ENCODE results near the gene TFIP11.
"Not testable (repeated sequence)": the region's sequence is repeated elsewhere in the genome, so short reads cannot be mapped to it uniquely, and the experiment has no call there.

The TFIP11 gene

GRCh38 chr22:26540119-26540518 is 27.8 kb upstream of the TFIP11 start:
- DNase-seq: no peak

- DNase-seq: no peak
Observed at GRCh38 chr22:26536762-26537134, 24.5 kb upstream of the TFIP11 start.

GRCh38 chr22:26536056-26536761 is 23.9 kb upstream of the TFIP11 start:
- DNase-seq: no peak

- no peak for DNase-seq
Observed at GRCh38 chr22:26535603-26535908, 23.3 kb upstream of the TFIP11 start.

GRCh38 chr22:26534874-26535602 is 22.8 kb upstream of the TFIP11 start:
- no peak for DNase-seq

- DNase-seq: no peak
Observed at GRCh38 chr22:26534171-26534855, 22.0 kb upstream of the TFIP11 start.

- DNase-seq: no peak
Observed at GRCh38 chr22:26529345-26529744, 17.1 kb upstream of the TFIP11 start.

GRCh38 chr22:26528518-26528917 is 16.2 kb upstream of the TFIP11 start:
- DNase-seq: not testable (repeated sequence)

GRCh38 chr22:26527574-26528465 is 15.5 kb upstream of the TFIP11 start:
- no peak for DNase-seq

- no peak for DNase-seq
Observed at GRCh38 chr22:26527167-26527566, 14.9 kb upstream of the TFIP11 start.

- DNase-seq: no peak
Observed at GRCh38 chr22:26525946-26526564, 13.8 kb upstream of the TFIP11 start.

- no peak for DNase-seq
Observed at GRCh38 chr22:26524870-26525269, 12.6 kb upstream of the TFIP11 start.

GRCh38 chr22:26522592-26522991 is 10.3 kb upstream of the TFIP11 start:
- no peak for DNase-seq

- no peak for DNase-seq
Observed at GRCh38 chr22:26522012-26522411, 9.7 kb upstream of the TFIP11 start.

- no peak for DNase-seq
Observed at GRCh38 chr22:26517429-26517828, 5.2 kb upstream of the TFIP11 start.

- no peak for DNase-seq
Observed at GRCh38 chr22:26516503-26516902, 4.2 kb upstream of the TFIP11 start.

GRCh38 chr22:26515931-26516330 is 3.7 kb upstream of the TFIP11 start:
- no peak for DNase-seq

GRCh38 chr22:26514419-26515161 is 2.3 kb upstream of the TFIP11 start:
- no peak for DNase-seq

- no peak for DNase-seq
Observed at GRCh38 chr22:26513838-26514237, 1.6 kb upstream of the TFIP11 start.

GRCh38 chr22:26508148-26508547 is 4.1 kb downstream of the TFIP11 start:
- DNase-seq: no peak

GRCh38 chr22:26503758-26504157 is 8.5 kb downstream of the TFIP11 start:
- no peak for DNase-seq
